GM21447 (cell line): Measurements from ENCODE around the gene SLC4A1AP.
"Not testable (repeated sequence)": the region's sequence is repeated elsewhere in the genome, so short reads cannot be mapped to it uniquely, and the experiment has no call there.

Source experiments
- ATAC-seq: cut with Tn5 transposase; IDR thresholded peaks from one replicate; pipeline ENCODE4 v1.9.1; 2021; ENCODE audit not compliant: unreplicated experiment

Gene SLC4A1AP

DNA sequence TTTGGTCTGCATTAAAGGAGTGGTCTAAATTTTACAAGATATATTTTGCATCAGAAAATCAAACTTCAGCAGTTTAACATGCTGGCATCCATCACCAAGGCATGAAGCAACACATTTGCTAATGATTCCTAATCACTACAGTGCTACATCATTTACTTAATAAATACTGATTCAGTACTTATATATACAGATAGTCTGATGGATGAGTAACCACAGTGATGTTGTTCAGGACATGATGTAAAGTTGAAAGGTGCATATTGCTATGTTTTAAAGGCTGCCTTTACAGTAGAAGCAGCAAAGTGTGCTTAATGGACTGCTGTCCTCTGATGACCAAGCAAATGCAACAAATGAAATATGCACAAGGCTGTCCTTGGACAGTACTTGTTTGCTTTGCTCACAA lies 11.3 kb upstream of the SLC4A1AP start:
- no peak for ATAC-seq

DNA sequence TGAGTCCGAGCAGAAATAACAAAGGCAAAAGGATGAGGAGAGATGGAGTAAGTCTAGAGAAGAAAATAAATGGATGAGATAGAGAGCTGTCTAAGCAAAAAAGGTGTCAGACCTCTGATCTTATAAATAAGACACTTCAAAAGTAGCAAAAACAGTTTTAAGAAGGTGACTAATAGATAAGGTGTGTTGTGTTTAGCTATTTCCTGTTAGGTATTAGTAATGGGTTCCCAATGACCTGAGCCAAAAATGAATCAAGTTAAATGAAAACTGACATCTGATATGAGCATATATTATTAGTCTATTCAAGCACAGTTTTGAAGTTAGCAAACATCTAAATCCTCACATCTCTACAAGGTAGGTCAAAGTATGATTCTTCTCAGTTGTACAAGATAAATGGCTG lies 10.9 kb upstream of the SLC4A1AP start:
- ATAC-seq = no peak

DNA sequence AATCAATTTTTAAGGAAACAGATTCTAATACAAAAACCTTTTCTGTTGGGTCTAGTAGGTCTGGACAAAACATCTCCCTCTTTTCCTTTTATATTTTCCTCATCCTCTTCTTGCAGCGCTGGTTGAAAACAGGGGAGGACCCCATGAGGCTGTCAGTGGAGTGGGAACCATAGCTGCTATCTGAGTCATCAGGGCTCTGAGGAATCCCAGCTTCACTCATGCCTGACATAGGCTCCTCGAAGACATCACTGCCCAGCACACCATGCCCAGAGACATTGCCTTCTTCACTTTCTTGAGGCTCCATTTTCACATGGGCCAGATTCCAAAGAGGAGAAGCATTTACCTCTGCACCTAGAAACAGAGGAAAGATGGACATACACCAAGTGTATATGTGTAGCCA lies 10.3 kb upstream of the SLC4A1AP start:
- ATAC-seq = no peak

DNA sequence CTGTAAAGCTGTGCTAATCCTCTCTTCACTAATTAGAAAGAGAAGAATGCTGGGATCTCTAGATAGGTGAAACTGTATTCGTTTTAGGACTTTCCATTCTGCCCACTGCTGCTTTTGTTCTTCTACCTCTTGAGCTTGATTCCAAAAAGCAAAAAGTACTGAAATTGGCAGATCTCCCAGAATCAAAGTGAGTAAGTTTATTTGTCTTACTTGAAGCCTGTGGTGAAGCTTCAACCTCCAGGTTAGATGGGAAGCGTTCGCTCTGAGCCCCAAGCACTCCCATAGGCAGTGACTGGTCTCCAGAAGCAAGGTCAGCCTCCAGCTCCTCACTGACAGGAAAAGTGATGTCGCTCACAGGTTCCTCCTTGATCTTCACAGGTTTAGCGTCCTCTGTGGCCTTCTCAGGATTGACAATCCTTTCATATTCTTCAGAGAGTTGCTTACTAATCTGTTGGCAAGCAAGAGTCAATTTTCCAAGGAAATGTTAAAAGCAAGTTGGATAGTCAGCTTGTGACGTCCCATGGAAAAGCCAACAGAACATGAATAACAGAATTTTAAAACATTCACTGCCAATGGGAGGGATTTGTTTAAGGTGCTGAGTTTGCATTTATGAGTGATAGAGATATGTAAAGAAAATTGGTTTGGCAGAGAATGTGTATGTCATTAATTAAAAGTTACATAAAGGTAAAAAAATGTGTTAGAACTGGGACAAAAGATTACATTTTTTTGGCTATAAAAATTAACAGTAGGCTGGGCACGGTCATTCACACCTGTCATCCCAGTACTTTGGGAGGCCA lies 8.3 kb upstream of the SLC4A1AP start:
- no peak for ATAC-seq

DNA sequence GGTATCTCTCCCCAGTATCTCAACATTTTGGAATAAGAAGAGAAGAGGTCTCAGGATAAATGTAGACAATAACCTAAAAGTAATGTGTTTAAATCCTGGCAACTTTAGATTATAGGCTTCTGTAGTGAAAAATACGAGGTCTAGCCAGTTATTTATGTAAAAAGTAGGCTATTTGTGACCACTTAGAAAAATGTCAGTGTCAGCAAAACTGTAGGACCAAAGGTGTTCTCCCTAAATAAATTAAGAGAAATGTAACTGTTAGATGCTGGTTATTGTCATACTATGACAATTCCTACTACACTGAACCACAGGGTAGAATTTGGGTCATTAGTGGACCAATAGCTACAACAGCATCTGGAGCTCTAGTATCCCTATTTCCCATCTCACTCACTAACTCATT lies 2.3 kb upstream of the SLC4A1AP start:
- ATAC-seq = no peak

DNA sequence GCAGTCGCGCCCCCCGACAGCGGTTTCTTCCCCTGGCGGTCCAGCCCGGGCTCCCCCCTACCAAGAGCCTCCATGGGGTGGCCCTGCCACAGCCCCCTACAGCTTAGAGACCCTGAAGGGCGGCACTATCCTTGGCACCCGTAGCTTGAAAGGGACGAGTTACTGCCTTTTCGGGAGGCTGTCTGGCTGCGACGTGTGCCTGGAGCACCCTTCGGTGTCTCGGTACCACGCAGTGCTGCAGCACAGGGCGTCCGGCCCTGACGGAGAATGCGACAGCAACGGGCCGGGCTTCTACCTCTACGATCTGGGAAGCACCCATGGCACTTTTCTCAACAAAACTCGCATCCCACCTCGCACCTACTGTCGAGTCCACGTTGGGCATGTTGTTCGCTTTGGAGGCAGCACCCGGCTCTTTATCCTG lies 475 bp downstream of the SLC4A1AP start:
- ATAC-seq = no peak

DNA sequence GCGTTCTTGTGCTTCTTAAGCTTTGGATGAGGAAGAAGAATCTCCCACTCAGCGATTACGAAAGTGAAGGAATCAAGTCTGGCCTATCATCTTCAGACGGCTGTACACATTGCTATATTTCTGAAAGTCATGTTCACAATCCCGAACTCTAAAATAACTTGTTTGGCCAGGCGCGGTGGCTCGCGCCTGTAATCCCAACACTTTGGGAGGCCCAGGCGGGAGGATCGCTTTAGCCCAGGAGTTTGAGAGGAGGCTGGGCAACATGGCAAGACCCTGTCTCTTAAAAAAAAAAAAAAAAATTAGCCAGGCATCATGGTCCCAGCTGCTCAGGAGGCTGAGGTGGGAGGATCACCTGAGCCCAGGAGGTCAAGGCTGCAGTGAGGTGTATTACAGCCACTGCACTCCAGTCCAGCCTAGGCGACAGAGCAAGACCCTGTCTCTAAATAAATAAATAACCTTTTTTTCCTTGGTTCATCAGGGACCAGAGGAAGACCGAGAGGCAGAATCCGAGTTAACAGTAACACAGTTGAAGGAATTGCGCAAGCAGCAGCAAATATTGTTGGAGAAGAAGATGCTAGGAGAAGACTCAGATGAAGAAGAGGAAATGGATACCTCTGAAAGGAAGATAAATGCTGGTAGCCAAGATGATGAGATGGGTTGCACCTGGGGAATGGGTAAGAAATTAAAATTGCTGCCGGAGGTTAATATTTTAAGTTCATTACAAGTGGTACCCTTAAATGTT lies 1.1 kb downstream of the SLC4A1AP start:
- ATAC-seq = no peak

DNA sequence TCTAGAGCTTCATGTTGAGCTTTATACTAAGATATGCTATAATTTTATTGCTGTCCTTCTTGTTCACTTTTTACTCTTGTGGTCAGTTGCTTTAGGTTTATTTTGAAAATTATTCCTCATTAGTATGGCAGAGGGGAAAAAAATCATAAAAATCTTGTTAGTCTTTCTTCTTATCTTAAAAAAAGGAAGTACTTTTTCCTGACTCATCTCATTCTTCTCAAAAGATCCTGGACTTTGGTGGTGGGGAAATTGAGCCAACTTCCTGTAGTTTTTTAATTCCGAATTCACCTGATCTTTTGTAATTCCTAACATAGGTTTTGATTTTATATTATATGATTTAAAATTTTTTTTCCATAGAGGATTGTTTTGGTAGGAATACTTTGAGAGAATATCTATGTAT lies 3.8 kb downstream of the SLC4A1AP start:
- ATAC-seq = no peak

DNA sequence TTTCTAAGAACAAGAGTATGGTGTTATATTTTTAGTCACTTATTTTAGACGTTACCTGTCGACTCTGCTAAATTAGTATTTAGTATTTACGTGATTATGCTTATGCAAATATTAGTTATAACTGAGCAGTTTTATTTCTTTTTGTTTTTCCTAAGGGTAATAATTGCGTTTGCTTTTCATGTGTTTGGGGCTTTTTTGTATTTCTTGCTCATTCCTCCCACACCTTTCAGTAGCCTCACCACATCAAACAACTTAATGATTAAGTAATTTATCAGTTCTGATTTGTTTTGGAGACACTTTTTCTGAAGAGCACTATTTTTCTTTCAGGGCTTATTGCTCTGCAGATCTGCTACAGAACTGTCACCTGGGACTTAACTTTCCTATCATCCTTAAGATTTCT lies 7.5 kb downstream of the SLC4A1AP start:
- ATAC-seq = no peak

DNA sequence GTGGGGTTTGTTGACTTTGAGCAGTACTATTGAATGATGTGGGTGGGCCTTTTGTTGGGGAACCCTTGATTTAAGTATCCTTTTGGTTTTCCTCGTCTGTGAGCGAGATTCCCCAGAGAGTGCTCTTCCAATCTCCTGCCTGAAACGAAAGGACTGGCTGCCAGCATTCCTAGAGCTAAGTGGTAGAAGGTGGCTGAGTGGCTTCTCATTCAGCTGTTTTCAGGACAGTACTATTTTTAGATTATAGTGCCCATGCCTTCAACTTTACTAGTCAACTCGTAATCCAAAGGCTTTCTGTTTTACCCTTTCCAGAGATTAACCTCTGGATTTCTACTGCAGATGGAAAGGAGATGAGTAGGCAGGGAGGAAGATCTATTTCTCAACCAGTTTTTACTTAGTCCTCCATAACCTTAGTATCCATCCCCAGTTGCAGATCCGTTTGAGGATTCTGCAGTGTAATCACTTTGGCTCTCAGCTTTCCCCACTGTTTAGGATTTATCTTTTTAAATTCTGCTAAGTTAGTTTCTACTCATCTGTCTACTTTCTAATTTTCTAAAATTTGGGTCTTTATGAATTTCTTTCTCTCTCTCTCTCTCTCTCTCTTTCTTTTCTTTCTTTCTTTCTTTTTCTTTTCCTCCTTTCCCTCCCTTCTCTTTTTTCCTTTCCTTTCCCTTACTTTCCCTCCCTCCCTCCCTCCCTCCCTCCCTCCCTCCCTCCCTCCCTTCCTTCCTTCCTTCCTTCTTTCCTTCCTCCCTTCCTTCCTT lies 9.2 kb downstream of the SLC4A1AP start:
- no peak for ATAC-seq

DNA sequence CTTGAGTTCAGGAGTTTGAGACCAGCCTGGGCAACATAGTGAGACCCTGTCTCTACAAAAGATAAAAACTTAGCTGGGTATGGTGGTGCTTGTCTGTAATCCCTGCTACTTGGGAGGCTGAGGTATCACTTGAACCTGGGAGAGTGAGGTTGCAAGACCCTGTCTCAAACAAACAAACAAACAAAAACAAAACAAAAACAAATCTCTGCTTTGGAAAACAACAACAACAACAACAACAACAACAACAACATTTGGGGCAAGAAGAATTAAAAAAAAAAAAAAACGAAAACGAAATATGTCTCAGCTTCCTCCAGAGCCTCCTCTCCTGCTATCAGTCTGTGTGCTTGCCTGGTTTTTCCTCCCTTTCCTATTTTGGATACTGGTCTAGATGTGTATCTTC lies 16.9 kb downstream of the SLC4A1AP start:
- no peak for ATAC-seq

DNA sequence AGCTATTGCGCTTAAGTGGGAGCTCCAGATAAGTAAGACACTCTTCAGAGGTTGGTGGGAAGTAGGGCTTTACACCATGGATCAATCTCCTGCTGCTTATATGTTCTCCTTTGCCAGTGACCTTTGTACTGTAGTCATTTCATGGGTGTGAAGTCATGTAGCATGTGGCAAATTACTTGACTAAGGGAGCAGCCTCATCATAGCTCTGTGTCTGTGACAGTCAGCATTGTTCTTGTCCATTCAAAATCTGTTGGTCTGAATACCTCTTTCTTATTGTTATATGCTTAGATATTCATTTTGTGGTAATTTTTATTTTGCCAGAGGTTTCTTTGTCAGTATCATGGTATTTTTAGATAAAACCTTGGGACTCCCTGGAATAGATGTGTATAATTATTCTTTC lies 18.2 kb downstream of the SLC4A1AP start:
- no peak for ATAC-seq

DNA sequence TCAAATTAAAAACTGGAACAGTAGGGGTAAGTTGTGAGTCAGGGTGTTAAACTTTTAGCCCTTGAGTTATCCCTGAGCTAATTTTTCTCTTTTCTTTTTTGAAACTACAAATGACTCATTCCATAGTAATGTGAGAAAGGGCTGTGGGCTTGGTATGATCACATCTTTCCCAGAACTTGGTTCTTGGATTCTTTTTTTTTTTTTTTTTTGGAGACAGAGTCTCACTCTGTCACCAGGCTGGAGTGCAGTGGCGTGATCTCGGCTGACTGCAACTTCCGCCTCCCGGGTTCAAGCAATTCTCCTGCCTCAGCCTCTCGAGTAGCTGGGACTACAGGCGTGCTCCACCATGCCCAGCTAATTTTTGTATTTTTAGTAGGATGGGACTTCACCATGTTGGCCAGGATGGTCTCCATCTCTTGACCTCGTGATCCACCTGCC lies 18.7 kb downstream of the SLC4A1AP start:
- not testable (repeated sequence) for ATAC-seq

DNA sequence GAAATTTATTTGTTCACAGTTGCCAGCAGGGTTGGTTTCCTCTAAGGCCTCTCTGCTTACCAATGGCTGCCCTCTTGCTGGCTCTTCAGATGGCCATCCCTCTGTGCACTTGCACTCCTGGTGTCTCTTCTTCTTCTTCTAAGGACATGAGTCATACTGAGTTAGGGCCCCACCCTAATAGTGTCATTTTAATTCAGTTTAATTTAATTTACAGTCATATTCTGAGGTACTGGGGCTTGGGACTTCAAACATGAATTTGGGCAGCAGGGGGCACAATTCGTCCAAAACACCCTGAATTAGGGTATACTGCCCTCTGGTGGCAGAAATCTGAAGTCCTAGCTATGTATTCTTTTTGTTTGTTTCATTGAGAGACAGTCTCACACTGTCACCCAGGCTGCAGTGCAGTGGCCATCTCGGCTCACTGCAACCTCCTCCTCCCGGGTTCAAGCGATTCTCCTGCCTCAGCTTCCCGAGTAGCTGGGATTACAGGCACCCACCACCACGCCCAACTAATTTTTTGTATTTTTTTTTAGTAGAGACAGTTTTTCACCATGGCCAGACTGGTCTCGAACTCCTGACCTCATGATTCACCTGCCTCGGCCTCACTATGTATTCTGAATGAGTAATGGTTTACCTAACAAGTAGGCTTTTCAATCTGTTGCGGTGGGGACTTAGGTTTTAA lies 19.8 kb downstream of the SLC4A1AP start:
- ATAC-seq = peak; percentile 77

DNA sequence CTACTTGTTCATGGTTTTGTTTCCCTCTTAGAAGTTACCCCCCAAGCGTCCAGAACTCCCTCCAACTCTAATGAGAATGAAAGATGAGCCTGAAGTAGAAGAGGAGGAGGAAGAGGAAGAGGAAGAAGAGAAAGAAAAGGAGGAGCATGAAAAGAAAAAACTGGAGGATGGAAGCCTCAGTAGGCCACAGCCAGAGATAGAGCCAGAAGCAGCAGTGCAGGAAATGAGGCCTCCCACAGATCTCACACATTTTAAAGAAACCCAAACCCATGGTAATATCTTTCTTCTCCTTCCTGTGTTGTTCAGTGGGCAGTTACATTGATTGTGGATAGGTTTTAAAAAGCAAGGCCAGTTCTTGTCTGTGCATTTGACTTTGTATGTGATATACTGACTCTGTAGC lies 21.3 kb downstream of the SLC4A1AP start:
- not testable (repeated sequence) for ATAC-seq

DNA sequence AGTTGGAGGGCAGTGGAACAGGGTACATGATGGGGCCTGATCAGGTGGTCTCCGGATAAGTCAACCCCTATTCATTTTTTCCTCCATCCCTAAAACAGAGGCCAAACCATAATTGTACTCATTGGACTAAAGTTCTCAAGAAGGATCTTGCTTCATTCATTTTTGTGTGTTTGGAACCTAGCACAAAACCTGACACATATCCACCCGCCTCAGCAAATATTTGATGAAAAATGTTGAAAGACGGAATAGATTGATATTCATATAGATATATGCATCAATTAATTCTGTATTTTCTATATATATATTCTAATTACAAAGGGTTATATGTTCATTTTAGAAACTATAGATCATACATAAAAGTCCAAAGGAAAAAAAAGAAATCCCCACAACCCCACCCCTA lies 21.9 kb downstream of the SLC4A1AP start:
- ATAC-seq = no peak

DNA sequence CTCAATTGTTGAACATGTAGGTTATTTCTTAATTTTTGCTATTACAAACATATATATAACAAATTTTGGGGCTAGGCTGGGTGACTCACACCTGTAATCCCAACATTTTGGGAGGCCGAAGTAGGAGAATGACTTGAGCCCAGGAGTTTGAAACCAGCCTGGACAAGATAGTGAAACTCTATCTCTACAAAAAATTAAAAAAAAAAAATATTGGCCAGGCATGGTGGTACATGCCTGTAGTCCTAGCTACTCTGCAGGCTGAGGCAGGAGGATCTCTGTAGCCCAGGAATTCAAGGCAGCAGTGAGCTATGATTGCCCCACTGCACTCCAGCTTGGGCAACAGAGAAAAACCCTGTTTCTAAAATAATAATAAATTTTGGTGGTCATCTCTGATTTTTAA lies 23.5 kb downstream of the SLC4A1AP start:
- ATAC-seq = no peak

DNA sequence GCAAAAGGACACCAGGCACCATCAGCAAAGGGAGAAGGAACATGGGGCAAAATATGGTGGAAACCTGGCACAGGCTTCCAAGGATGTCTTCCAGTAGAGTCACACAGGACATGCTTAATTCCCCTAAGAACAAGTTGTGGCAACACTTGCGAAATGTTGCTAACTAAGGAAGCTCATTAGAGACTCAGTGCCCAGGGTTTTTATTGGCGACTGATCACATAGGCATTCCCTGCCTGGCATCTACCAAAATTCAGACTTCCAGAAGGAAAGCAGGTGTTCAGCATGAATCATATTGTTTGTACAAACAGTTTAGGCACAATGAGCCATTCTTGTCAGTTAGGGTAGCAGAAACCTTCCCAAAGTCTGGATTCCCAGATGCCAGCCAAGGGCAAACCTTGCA lies 25.7 kb downstream of the SLC4A1AP start:
- ATAC-seq = no peak

DNA sequence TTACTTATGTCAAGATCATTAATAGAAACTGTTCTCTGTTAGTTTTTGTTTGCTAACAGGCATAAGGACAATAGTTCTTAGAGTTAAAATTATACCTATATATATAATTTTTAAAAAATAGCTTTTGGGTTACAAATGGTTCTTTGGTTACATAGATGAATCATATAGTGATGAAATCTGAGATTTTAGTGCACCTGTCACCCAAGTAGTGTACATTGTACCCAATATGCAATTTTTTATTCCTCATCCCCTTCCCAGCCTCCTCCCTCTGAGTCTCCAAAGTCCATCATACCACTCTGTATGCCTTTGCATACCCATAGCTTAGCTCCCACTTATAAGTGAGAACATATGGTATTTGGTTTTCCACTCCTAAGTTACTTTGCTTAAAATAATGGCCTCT lies 26.4 kb downstream of the SLC4A1AP start:
- no peak for ATAC-seq

DNA sequence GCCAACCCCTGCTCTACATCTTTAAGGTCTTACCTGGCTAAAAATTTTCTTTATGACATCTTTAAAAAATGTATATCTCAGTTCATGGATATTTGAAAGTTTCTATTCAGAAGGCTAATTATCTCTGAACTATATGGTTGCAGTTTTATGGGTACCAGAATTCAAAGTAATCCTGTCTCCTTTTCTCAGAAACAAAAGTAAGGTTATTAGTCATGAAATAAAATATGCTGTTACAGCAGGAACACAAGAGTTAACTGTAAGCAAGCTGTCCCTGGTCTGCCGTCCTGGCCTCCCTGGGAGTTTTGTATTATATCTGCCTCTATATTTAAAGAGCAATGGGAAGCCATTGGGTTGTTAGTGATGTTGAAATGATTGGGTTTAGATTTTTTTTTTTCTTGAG lies 34.0 kb downstream of the SLC4A1AP start:
- ATAC-seq = no peak

DNA sequence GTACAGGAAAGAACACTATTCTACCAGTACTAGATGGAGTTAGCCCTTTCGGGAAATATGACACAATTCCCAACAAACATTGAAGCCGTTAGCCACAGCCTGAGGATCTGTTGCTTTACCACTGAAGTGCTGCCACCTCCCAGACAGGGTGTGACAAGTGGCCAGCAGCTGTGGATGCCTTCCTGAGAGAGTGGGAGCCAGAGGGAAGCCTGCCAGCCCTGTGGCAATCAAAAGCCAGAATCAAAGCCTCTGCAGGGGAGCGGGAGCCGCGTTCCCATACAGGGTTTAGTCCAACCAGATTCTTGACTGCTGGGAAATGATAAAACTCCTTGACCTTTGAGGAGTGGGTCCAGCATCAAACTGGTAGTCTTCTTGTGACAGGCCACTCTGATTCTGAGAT lies 38.0 kb downstream of the SLC4A1AP start:
- ATAC-seq = no peak
